ENCODE results near the gene TMEM72.
"Not testable (repeated sequence)": the region's sequence is repeated elsewhere in the genome, so short reads cannot be mapped to it uniquely, and the experiment has no call there.

TMEM72 gene

GRCh38 chr10:44911081-44911540, at the start of gene TMEM72:
TSS of gene TMEM72 (plus strand) at chr10:44911337. CDS start at chr10:44911513, 176 bp downstream.
- DNase-seq (ENCODE audit: extremely low spot score, insufficient read length, low read depth) (no peak), FAIRE-seq (no peak)

GRCh38 chr10:44862006-44862751, 49.0 kb upstream of the TMEM72 start:
- FAIRE-seq (no peak), DNase-seq (ENCODE audit: extremely low spot score, insufficient read length, low read depth) (no peak)

GRCh38 chr10:44862924-44863323, 48.2 kb upstream of the TMEM72 start:
- no peak for FAIRE-seq
- DNase-seq (ENCODE audit: extremely low spot score, insufficient read length, low read depth): no peak

GRCh38 chr10:44863344-44864047, 47.6 kb upstream of the TMEM72 start:
- no peak for DNase-seq (ENCODE audit: extremely low spot score, insufficient read length, low read depth)
- FAIRE-seq: no peak

GRCh38 chr10:44864051-44864450, 47.1 kb upstream of the TMEM72 start:
- DNase-seq (ENCODE audit: extremely low spot score, insufficient read length, low read depth): no peak
- FAIRE-seq: no peak

- DNase-seq (ENCODE audit: extremely low spot score, insufficient read length, low read depth) (peak; percentile 70), FAIRE-seq (peak; percentile 71)
Measured at GRCh38 chr10:44864637-44865288, 46.4 kb upstream of the TMEM72 start.

GRCh38 chr10:44865289-44865671, 45.9 kb upstream of the TMEM72 start:
- FAIRE-seq (no peak), DNase-seq (ENCODE audit: extremely low spot score, insufficient read length, low read depth) (no peak)

GRCh38 chr10:44866367-44866766, 44.8 kb upstream of the TMEM72 start:
- DNase-seq (ENCODE audit: extremely low spot score, insufficient read length, low read depth); FAIRE-seq: not testable (repeated sequence)

GRCh38 chr10:44870031-44870430, 41.1 kb upstream of the TMEM72 start:
- FAIRE-seq (no peak), DNase-seq (ENCODE audit: extremely low spot score, insufficient read length, low read depth) (no peak)

- FAIRE-seq (no peak), DNase-seq (ENCODE audit: extremely low spot score, insufficient read length, low read depth) (no peak)
Measured at GRCh38 chr10:44873160-44873559, 38.0 kb upstream of the TMEM72 start.

GRCh38 chr10:44874166-44874565, 37.0 kb upstream of the TMEM72 start:
- DNase-seq (ENCODE audit: extremely low spot score, insufficient read length, low read depth): no peak
- no peak for FAIRE-seq

- peak; percentile 46 for DNase-seq (ENCODE audit: extremely low spot score, insufficient read length, low read depth)
- FAIRE-seq: peak; percentile 74
Measured at GRCh38 chr10:44878706-44879530, 32.2 kb upstream of the TMEM72 start.

- DNase-seq (ENCODE audit: extremely low spot score, insufficient read length, low read depth) (no peak), FAIRE-seq (no peak)
Measured at GRCh38 chr10:44879531-44879899, 31.6 kb upstream of the TMEM72 start.

- FAIRE-seq (no peak), DNase-seq (ENCODE audit: extremely low spot score, insufficient read length, low read depth) (no peak)
Measured at GRCh38 chr10:44880090-44880715, 30.9 kb upstream of the TMEM72 start.

- DNase-seq (ENCODE audit: extremely low spot score, insufficient read length, low read depth) (no peak), FAIRE-seq (no peak)
Measured at GRCh38 chr10:44881649-44882048, 29.5 kb upstream of the TMEM72 start.

- FAIRE-seq (no peak), DNase-seq (ENCODE audit: extremely low spot score, insufficient read length, low read depth) (no peak)
Measured at GRCh38 chr10:44882166-44882720, 28.9 kb upstream of the TMEM72 start.

- DNase-seq (ENCODE audit: extremely low spot score, insufficient read length, low read depth): no peak
- no peak for FAIRE-seq
Measured at GRCh38 chr10:44883593-44884331, 27.4 kb upstream of the TMEM72 start.

GRCh38 chr10:44885710-44886109, 25.4 kb upstream of the TMEM72 start:
- FAIRE-seq: no peak

GRCh38 chr10:44886966-44887365, 24.2 kb upstream of the TMEM72 start:
- DNase-seq (ENCODE audit: extremely low spot score, insufficient read length, low read depth) (no peak), FAIRE-seq (no peak)

More at GRCh38 chr10:44885710-44886109, 25.4 kb upstream of the TMEM72 start:
- DNase-seq (ENCODE audit: extremely low spot score, insufficient read length, low read depth): no peak

Data from GM18507 (cell line).